Progenitor cell of endocrine pancreas (in vitro differentiated cells): ENCODE measurements around the gene PDS5A. TPM values are rescaled to one million over a fixed set of nuclear protein-coding genes. Genes with fewer than 3 reads are reported as not detected.

Source experiments
- DNase-seq: peaks from one replicate; pipeline ENCODE4 v3.0.0; 2021; ENCODE audit warnings: low spot score; ENCODE audit not compliant: unreplicated experiment
- H3K27ac Mint-ChIP-seq: 2 replicates; pipeline ENCODE4 v1.8.0; 2021; ENCODE audit warnings: mild to moderate bottlenecking, moderate library complexity, mixed read lengths
- H3K27me3 Mint-ChIP-seq: 2 replicates; pipeline ENCODE4 v1.8.0; 2021; ENCODE audit warnings: mixed read lengths
- H3K36me3 Mint-ChIP-seq: 2 replicates; pipeline ENCODE4 v1.8.0; 2022; ENCODE audit warnings: mixed read lengths; ENCODE audit not compliant: insufficient read depth
- H3K4me1 Mint-ChIP-seq: 2 replicates; pipeline ENCODE4 v1.8.0; 2021; ENCODE audit warnings: low read depth, mixed read lengths
- H3K4me3 Mint-ChIP-seq: 2 replicates; pipeline ENCODE4 v1.8.0; 2021; ENCODE audit warnings: low read depth, mild to moderate bottlenecking, moderate library complexity, mixed read lengths
- H3K9me3 Mint-ChIP-seq: 2 replicates; pipeline ENCODE4 v1.8.0; 2021; ENCODE audit warnings: low read depth, mixed read lengths
- total RNA-seq: library from RNA; stranded (reverse); gene quantifications from 2 replicates; pipeline ENCODE4 v1.2.1, GENCODE V29; 2021
- TF ChIP-seq, protein P1 (sequence below): fragments of 200-600 bp; sonication (generic); IDR thresholded peaks from one replicate; pipeline ENCODE4 v1.5.0; 2021; ENCODE audit warnings: antibody characterized with exemption, mild to moderate bottlenecking; ENCODE audit not compliant: unreplicated experiment

Gene PDS5A
- total RNA-seq, 1 donor from 2014 or later: 91.1 TPM

DNA sequence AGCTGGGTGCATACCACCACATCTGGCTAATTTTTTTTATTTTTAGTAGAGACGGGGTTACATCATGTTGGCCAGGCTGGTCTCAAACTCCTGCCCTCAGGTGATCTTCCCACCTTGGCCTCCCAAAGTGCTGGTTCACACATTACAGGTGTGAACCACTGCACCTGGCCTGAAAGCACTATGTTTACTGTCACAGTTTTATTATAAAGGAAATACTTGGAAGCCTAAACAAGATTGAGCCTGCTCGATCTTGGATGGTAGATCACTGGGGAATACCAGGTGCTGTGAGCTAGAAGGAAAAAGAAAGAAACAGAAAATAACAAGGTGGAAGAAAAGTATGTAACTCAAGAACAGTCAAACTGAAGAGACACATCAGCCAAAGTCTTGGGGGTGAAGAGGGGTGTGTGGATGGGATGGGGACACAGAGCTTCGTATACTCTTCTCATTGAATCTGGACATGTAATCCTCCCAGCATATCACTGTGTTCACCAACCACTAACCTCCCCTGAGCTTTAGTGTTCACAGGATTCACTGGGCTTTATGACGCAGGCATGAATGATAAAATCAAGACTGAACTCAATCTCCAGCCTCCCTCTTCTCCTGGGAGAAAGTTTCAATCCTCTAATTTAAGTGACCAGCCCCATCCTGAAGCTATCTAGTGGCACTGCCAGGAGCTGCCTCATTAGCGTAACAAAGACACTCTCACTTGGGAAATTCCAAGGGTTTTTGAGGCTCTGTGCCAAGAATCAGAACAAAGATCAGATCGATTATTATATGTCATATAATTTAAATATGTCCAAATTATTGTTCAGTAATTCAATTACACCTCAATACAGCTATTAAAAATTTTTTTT, 40.9 kb downstream of the PDS5A start:
- H3K4me3 Mint-ChIP-seq: no peak overlapping the region
- TF ChIP-seq, protein P1, sequence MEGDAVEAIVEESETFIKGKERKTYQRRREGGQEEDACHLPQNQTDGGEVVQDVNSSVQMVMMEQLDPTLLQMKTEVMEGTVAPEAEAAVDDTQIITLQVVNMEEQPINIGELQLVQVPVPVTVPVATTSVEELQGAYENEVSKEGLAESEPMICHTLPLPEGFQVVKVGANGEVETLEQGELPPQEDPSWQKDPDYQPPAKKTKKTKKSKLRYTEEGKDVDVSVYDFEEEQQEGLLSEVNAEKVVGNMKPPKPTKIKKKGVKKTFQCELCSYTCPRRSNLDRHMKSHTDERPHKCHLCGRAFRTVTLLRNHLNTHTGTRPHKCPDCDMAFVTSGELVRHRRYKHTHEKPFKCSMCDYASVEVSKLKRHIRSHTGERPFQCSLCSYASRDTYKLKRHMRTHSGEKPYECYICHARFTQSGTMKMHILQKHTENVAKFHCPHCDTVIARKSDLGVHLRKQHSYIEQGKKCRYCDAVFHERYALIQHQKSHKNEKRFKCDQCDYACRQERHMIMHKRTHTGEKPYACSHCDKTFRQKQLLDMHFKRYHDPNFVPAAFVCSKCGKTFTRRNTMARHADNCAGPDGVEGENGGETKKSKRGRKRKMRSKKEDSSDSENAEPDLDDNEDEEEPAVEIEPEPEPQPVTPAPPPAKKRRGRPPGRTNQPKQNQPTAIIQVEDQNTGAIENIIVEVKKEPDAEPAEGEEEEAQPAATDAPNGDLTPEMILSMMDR: no peak
- H3K4me1 Mint-ChIP-seq: peaks cover 4% of the 10 kb centered on the region
- no peak for DNase-seq
- H3K27ac Mint-ChIP-seq: peak overlapping the region; percentile 82
- H3K9me3 Mint-ChIP-seq: peaks cover 6% of the 10 kb centered on the region
- H3K36me3 Mint-ChIP-seq: peaks cover 10% of the 10 kb centered on the region
- H3K27me3 Mint-ChIP-seq: no peaks in the 10 kb centered on the region

DNA sequence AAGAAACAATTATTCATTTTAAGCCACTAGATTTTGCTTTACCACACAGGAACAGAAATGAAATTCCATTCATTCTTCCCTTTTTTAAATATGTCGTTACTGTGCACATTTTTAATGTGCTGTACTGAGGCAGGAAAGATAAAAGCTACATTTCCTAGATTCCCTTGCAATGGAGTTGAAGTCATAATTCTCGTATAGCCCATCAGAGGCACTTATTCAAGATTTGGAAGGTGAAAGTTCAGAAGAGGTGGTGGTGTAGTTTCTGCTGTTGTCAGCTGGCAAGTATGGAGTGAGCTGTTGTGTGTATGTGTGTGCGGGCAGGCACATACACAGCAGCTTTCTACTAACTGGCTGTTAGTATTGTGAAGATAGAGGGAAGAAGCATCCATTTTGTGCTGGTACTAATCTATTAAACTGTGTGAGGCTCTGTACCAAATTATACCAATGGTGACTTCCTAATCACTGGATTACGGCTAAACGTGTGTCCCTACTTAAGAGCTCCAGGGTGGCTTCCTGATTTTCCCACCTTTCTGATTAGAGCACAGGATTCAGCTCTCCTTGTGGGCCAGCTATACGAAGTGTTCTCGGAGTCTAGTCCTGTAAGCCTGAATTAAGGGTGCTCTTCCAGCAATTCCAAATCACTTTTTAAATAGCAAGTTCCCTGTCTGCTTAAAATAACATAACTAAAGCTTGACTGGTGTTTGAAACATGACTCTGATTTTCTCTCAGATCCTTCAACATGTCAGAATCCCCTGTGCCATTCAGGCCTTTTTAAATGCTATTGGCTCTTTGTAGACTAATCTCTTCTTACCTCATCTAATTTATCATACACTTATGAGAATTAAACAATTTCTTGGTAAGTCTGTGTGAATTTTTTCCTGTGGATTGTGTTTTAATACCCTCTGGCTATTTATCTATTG, 43.8 kb downstream of the PDS5A start:
- peaks cover 10% of the 10 kb centered on the region for H3K36me3 Mint-ChIP-seq
- H3K4me1 Mint-ChIP-seq: peaks cover 6% of the 10 kb centered on the region
- peaks cover 6% of the 10 kb centered on the region for H3K9me3 Mint-ChIP-seq
- no peak overlapping the region for H3K4me3 Mint-ChIP-seq
- TF ChIP-seq, protein P1: no peak
- DNase-seq: no peak
- peak overlapping the region; percentile 8 for H3K27ac Mint-ChIP-seq
- H3K27me3 Mint-ChIP-seq: no peaks in the 10 kb centered on the region

DNA sequence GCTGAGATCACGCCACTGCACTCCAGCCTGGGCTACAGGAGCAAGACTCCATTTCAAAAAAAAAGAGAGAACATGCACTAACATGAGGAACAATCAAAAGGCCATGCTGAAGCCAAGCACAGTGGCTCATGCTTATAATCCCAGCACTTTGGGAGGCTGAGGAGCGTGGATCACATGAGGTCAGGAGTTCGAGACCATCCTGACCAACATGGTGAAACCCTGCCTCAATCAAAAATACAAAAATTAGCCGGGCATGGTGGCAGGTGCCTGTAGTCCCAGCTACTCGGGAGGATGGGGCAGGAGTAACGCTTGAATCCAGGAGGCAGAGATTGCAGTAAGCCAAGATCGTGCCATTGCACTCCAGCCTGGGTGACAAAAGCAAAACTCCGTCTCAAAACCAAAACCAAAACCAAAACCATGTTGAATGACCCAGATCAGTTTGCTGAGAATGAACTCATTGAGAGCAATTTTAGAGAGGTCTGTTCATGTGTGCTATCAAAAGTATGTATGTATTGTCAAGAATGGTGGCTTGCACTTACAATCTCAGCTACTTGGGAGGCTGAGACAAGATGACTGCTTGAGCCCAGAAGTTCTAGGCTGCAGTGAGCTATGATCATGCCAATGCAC, 44.8 kb downstream of the PDS5A start:
- peaks cover 6% of the 10 kb centered on the region for H3K9me3 Mint-ChIP-seq
- TF ChIP-seq, protein P1: no peak
- no peak overlapping the region for H3K4me3 Mint-ChIP-seq
- DNase-seq: no peak
- peaks cover 12% of the 10 kb centered on the region for H3K36me3 Mint-ChIP-seq
- peak overlapping the region; percentile 45 for H3K27ac Mint-ChIP-seq
- peaks cover 6% of the 10 kb centered on the region for H3K4me1 Mint-ChIP-seq
- no peaks in the 10 kb centered on the region for H3K27me3 Mint-ChIP-seq

DNA sequence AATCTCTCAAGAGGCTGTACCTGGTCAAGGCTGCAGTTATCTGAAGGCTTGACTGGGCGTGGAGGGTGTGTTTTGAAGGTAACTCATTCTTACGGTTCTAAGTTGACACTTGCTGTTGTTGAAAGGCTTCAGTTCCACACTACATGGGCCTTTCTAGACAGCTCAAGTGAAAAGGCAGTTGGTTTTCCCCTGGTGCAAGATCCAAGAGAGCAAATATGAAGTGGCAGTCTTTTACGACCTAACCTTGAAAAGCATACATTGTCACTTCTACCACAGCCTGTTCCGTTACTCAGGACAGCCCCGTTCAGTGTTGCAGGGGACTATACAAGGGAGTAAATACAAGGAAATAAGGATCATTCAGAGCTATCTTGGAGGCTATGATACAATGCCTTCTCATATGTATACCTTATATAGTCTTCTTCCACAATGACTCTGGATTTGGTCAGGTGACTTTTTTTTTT, 46.2 kb downstream of the PDS5A start:
- Mint-ChIP-seq H3K9me3 (peaks cover 6% of the 10 kb centered on the region), H3K4me1 (peaks cover 6% of the 10 kb centered on the region), H3K27ac (peak overlapping the region; percentile 45), H3K36me3 (peaks cover 14% of the 10 kb centered on the region), H3K4me3 (no peak overlapping the region), H3K27me3 (no peaks in the 10 kb centered on the region)
- TF ChIP-seq, protein P1: no peak
- DNase-seq: no peak

DNA sequence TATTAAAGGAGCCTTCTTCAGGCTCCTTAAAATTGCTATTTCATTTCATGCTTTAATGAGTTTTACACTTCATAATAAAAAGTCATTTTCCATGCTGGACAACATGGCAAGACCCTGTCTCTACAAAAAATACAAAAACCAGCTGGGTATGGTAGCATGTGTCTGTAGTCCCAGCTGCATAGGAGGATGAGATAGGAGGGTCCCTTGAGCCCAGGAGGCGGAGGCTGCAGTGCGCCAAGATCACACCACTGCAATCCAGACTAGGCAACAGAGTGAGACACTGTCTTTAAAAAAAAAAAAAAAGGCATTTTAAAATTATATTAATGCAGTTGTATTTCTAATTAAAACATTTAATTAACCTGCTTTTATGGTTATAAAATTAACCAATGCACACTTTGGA, 49.2 kb downstream of the PDS5A start:
- TF ChIP-seq, protein P1: no peak
- no peaks in the 10 kb centered on the region for H3K9me3 Mint-ChIP-seq
- no peaks in the 10 kb centered on the region for H3K27me3 Mint-ChIP-seq
- H3K27ac Mint-ChIP-seq: no peak overlapping the region
- no peak for DNase-seq
- H3K4me3 Mint-ChIP-seq: no peak overlapping the region
- H3K36me3 Mint-ChIP-seq: peaks cover 20% of the 10 kb centered on the region
- H3K4me1 Mint-ChIP-seq: peaks cover 8% of the 10 kb centered on the region
